ENCODE data around the gene LAIR2. TPM values are rescaled to one million over a fixed set of nuclear protein-coding genes. Genes with fewer than 3 reads are reported as not detected.

Gene LAIR2
- total RNA-seq, 4 donors from 2014 or later, result not detected

DNA sequence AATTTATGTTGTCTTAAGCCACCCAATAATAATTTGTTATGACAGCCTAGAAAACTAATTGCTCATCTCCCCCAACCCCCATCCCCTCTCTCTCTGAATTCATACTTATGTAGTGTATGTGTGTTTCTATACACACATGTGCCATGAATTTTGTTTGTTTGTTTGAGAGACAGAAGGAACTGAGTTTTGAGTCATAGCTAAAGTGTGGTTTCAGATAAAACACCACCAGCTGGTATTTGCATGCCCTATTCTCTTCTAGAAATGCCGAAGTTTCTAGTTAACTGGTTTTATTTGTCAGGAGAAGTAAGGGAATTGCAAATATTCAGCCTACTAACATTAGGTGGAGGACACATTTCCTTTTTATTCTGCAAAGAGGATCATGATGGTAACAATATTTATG lies 53.6 kb downstream of the LAIR2 start:
- Histone ChIP-seq H3K4me1 (no peaks in the 10 kb centered on the region), H3K27me3 (peaks cover 0 to 47% (median 0%) of the 10 kb centered on the region in 4 donors), H3K27ac (replicated peaks in 1 of 4) (no peak overlapping the region), H3K4me3 (no peak overlapping the region), H3K36me3 (no peaks in the 10 kb centered on the region), H3K9me3 (no peaks in the 10 kb centered on the region)
- intact Hi-C loops (cut with DNase I), result no loop called here
- WGBS, result 86% methylated on average over 1 of the region's 1 CpG
- DNase-seq (ENCODE audit: extremely low spot score), result peak; percentile 10
- TF ChIP-seq CTCF (IDR thresholded peaks at IDR 0.05) (no peak), POLR2AphosphoS5 (IDR thresholded peaks at IDR 0.05) (no peak), POLR2A (IDR thresholded peaks at IDR 0.05; ENCODE audit: low read depth) (no peak), EP300 (IDR thresholded peaks at IDR 0.05) (no peak)

DNA sequence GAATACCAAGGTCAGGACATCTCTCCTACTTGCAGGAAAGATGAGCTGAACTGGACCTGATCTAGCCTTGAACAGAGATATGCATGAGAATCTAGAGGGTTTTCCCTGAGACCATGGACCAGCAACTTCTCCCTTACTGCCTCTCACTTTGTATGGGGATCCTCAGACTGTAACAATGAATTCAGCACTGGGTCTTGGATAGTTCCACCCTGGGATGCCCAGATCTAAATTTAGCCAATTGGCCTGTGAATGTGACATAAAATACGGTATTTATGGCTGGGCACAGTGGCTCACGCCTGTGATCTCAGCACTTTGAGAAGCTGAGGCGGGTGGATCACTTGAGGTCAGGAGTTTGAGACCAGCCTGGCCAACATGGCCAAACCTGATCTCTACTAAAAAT lies 55.7 kb downstream of the LAIR2 start:
- Histone ChIP-seq H3K4me3 (no peak overlapping the region), H3K36me3 (no peaks in the 10 kb centered on the region), H3K9me3 (no peaks in the 10 kb centered on the region), H3K27ac (replicated peaks in 1 of 4) (no peak overlapping the region), H3K27me3 (peaks cover 0 to 50% (median 0%) of the 10 kb centered on the region in 4 donors), H3K4me1 (no peaks in the 10 kb centered on the region)
- WGBS, result 54% methylated on average over 3 of the region's 3 CpGs
- intact Hi-C loops (cut with DNase I), result no loop called here
- DNase-seq (ENCODE audit: extremely low spot score), result peak; percentile 53
- no peak for TF ChIP-seq POLR2AphosphoS5 (IDR thresholded peaks at IDR 0.05)
- TF ChIP-seq EP300 (IDR thresholded peaks at IDR 0.05), result no peak
- no peak for TF ChIP-seq CTCF (IDR thresholded peaks at IDR 0.05)

Small RNA genes lying within 50 kb of the gene (small RNA-seq; reads per million reads assigned to genes)
- 0 reads per million in 3 donors for gene AC245036.2

Other genes with a start within 250 kb of the LAIR2 start
- gene LILRB5, start 245.6 kb upstream of the LAIR2 start, total RNA-seq, result 10 to 100 TPM; 16.6 to 26.6 (median 21.4) TPM
- gene LILRB2, start 221.7 kb upstream of the LAIR2 start, total RNA-seq, result 1 to 10 TPM; 2.1 to 5.6 (median 2.6) TPM
- 10 to 100 TPM in 1 of 4 donors, 1 to 10 TPM in 3; 1.5 to 12.1 (median 2.7) TPM for gene LILRA5, start 189.7 kb upstream of the LAIR2 start, total RNA-seq
- not detected for gene LILRA4, start 163.7 kb upstream of the LAIR2 start, total RNA-seq
- gene LAIR1, start 137.9 kb upstream of the LAIR2 start, total RNA-seq, result 10 to 100 TPM in 3 of 4 donors, 1 to 10 TPM in 1; 7.6 to 23.4 (median 13.0) TPM
- 1 to 10 TPM in 3 of 4 donors, under 1 TPM in 1; 0.83 to 8.0 (median 5.6) TPM for gene TTYH1, start 87.4 kb upstream of the LAIR2 start, total RNA-seq
- 100 to 1,000 TPM in 1 of 4 donors, 10 to 100 TPM in 3; 42.9 to 115 (median 72.2) TPM for gene LENG8, start 53.6 kb upstream of the LAIR2 start, total RNA-seq
- 1 to 10 TPM; 5.4 to 9.3 (median 8.1) TPM for gene LENG9, start 39.1 kb upstream of the LAIR2 start, total RNA-seq
- 10 to 100 TPM; 10.8 to 27.1 (median 20.6) TPM for gene CDC42EP5, start 29.5 kb upstream of the LAIR2 start, total RNA-seq
- 1 to 10 TPM in 3 of 4 donors, under 1 TPM in 1; 0.83 to 4.6 (median 2.3) TPM for gene LILRA2, start 71.0 kb downstream of the LAIR2 start, total RNA-seq
- gene LILRA1, start 90.8 kb downstream of the LAIR2 start, total RNA-seq, result 1 to 10 TPM in 1 of 4 donors, under 1 TPM in 3; 0.23 to 2.0 (median 0.47) TPM
- 1 to 10 TPM; 1.4 to 5.0 (median 2.7) TPM for gene LILRB1, start 127.7 kb downstream of the LAIR2 start, total RNA-seq
- gene LILRB4, start 160.2 kb downstream of the LAIR2 start, total RNA-seq, result 10 to 100 TPM in 1 of 4 donors, 1 to 10 TPM in 3; 4.9 to 16.2 (median 6.5) TPM
- not detected for gene KIR3DL3, start 221.6 kb downstream of the LAIR2 start, total RNA-seq
- gene KIR2DL3, start 235.7 kb downstream of the LAIR2 start, total RNA-seq, result not detected